ENCODE measurements around the gene SPC24. TPM values are rescaled to one million over a fixed set of nuclear protein-coding genes. Genes with fewer than 3 reads are reported as not detected.

The SPC24 gene
- total and polyA plus RNA-seq, 2 donors (not counting 3 experiments of a cell fraction or from before 2014, with no cell fraction given), result 19.8 to 70.0 TPM

GRCh38 chr19:11136400-11137101 lies 19.0 kb downstream of the SPC24 start:
- POLR2A ChIA-PET, result no interaction called here
- peaks cover 8 to 12% of the 10 kb centered on the region in 2 experiments for H3K36me3 ChIP-seq (ENCODE audit: control insufficient read depth in 2 of 2, extremely low read depth in 1 of 2, insufficient read depth in 2 of 2, low read length in 2 of 2)
- peaks cover 27% of the 10 kb centered on the region for H3K4me1 ChIP-seq (ENCODE audit: control insufficient read depth, extremely low read depth, insufficient read depth, low read length)
- H2AFZ ChIP-seq (ENCODE audit: low read depth, low read length), result no peak overlapping the region
- H3K27ac ChIP-seq (ENCODE audit: insufficient read depth, low read depth, low read length), result no peak overlapping the region
- dilution Hi-C loops (cut with MboI; ENCODE audit: extremely low pct_ligation_motif_present, low sequenced_read_pairs) (no loop called here), intact Hi-C loops (cut with micrococcal nuclease) (no loop called here)
- no TSS peak for BruUV-seq (replicated peaks)
- CTCF ChIA-PET, result interaction anchor here (1.0 to 1.6 kb wide), 4 partner anchors 10 to 101 kb away, joined by 3 to 6 read pairs (median 4); no protein-coding TSS in a partner anchor
- no peak for DNase-seq (ENCODE audit: low read depth, low spot score)
- H3K9ac ChIP-seq (replicated peaks; ENCODE audit: extremely low read depth, insufficient read depth, low read length), result no peak overlapping the region
- no peaks in the 10 kb centered on the region for H3K9me1 ChIP-seq (replicated peaks; ENCODE audit: control insufficient read depth, extremely low read depth, insufficient read depth, low read length)
- no peaks in the 10 kb centered on the region for H3K79me2 ChIP-seq (ENCODE audit: control insufficient read depth, insufficient read depth, low read length)
- no peaks in the 10 kb centered on the region for H3K9me3 ChIP-seq (replicated peaks; ENCODE audit: control insufficient read depth, insufficient read depth, low read length)
- no peak overlapping the region for H3K4me2 ChIP-seq (ENCODE audit: insufficient read depth, low read length)
- H3K27me3 ChIP-seq (ENCODE audit: control insufficient read depth in 2 of 2, insufficient read depth in 2 of 2, low read length in 2 of 2), result no peaks in the 10 kb centered on the region
- H4K20me1 ChIP-seq (replicated peaks; ENCODE audit: control insufficient read depth, extremely low read depth, insufficient read depth, low read length), result no peaks in the 10 kb centered on the region
- H3K4me3 ChIP-seq (replicated peaks in 1 of 3; ENCODE audit: insufficient read depth in 1 of 3, low read depth in 1 of 3, low read length in 3 of 3), result no peak overlapping the region
- peak; percentile 35 for FAIRE-seq
- TF ChIP-seq POLR2A (IDR thresholded peaks at IDR 0.05; ENCODE audit: low read depth, low read length) (no peak), GATA2 (IDR thresholded peaks at IDR 0.05; ENCODE audit: insufficient read depth, insufficient read length, low read depth, low read length) (no peak), FOS (IDR thresholded peaks at IDR 0.05; ENCODE audit: borderline replicate concordance, insufficient read depth, low read length) (no peak), JUN (IDR thresholded peaks at IDR 0.05; ENCODE audit: borderline replicate concordance, insufficient read depth, insufficient read length, low read depth) (no peak), EZH2 (IDR thresholded peaks at IDR 0.05; ENCODE audit: borderline replicate concordance, low read depth, low read length, severe bottlenecking) (no peak), MYC (IDR thresholded peaks at IDR 0.05; ENCODE audit: low read depth, low read length) (no peak), POLR2AphosphoS5 (IDR thresholded peaks at IDR 0.05; ENCODE audit: insufficient read depth, low read depth, low read length) (no peak)
- TF ChIP-seq, protein P1, sequence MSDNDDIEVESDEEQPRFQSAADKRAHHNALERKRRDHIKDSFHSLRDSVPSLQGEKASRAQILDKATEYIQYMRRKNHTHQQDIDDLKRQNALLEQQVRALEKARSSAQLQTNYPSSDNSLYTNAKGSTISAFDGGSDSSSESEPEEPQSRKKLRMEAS (IDR thresholded peaks at IDR 0.05; ENCODE audit: insufficient read depth, insufficient read length), result no peak

All from endothelial cell of umbilical vein (primary cell).